ENCODE data around the gene TNIK. TPM values are rescaled to one million over a fixed set of nuclear protein-coding genes. Genes with fewer than 3 reads are reported as not detected.

The TNIK gene
- total RNA-seq, 1 experiment from 2014 or later, result 22.4 TPM

GRCh38 chr3:171378586-171378985 is 81.6 kb downstream of the TNIK start:
- no peak for TF ChIP-seq CTCF (IDR thresholded peaks at IDR 0.05; ENCODE audit: insufficient read depth in 1 of 2, low read depth in 1 of 2, low read length in 1 of 2, severe bottlenecking in 1 of 2, unreplicated experiment in 1 of 2)
- no peaks in the 10 kb centered on the region for H3K27me3 Mint-ChIP-seq (ENCODE audit: insufficient read depth, unreplicated experiment)
- ChIA-PET POLR2A (no interaction called here), CTCF (no interaction called here)
- no peak overlapping the region for H3K4me3 Mint-ChIP-seq (ENCODE audit: unreplicated experiment)
- DNase-seq, result no peak
- H3K36me3 Mint-ChIP-seq (ENCODE audit: insufficient read depth, unreplicated experiment), result peaks cover 5% of the 10 kb centered on the region
- H3K36me3 ChIP-seq (ENCODE audit: control insufficient read depth, insufficient read depth, low read length), result no peaks in the 10 kb centered on the region
- H3K9me3 Mint-ChIP-seq (ENCODE audit: unreplicated experiment), result no peaks in the 10 kb centered on the region
- no peak overlapping the region for H3K27ac Mint-ChIP-seq (ENCODE audit: unreplicated experiment)
- H3K4me1 ChIP-seq, result peaks cover 8% of the 10 kb centered on the region
- no peaks in the 10 kb centered on the region for H3K27me3 ChIP-seq (replicated peaks; ENCODE audit: control insufficient read depth, insufficient read depth, low read length)
- no TSS peak for BruUV-seq (replicated peaks)
- H3K4me1 Mint-ChIP-seq (ENCODE audit: low read depth, unreplicated experiment), result peaks cover 10% of the 10 kb centered on the region
- H3K9me3 ChIP-seq, result no peaks in the 10 kb centered on the region
- H3K4me3 ChIP-seq (ENCODE audit: low read depth, low read length), result no peak overlapping the region
- intact Hi-C loops (cut with micrococcal nuclease; ENCODE audit: unreplicated experiment), result no loop called here

- ChIA-PET POLR2A (no interaction called here), CTCF (no interaction called here)
- H3K4me1 ChIP-seq, result peaks cover 8% of the 10 kb centered on the region
- intact Hi-C loops (cut with micrococcal nuclease; ENCODE audit: unreplicated experiment), result no loop called here
- no TSS peak for BruUV-seq (replicated peaks)
- no peaks in the 10 kb centered on the region for H3K36me3 ChIP-seq (ENCODE audit: control insufficient read depth, insufficient read depth, low read length)
- DNase-seq, result no peak
- Mint-ChIP-seq H3K9me3 (ENCODE audit: unreplicated experiment) (no peaks in the 10 kb centered on the region), H3K27ac (ENCODE audit: unreplicated experiment) (no peak overlapping the region), H3K36me3 (ENCODE audit: insufficient read depth, unreplicated experiment) (peaks cover 5% of the 10 kb centered on the region), H3K27me3 (ENCODE audit: insufficient read depth, unreplicated experiment) (no peaks in the 10 kb centered on the region), H3K4me1 (ENCODE audit: low read depth, unreplicated experiment) (peaks cover 10% of the 10 kb centered on the region), H3K4me3 (ENCODE audit: unreplicated experiment) (no peak overlapping the region)
- no peaks in the 10 kb centered on the region for H3K9me3 ChIP-seq
- no peak overlapping the region for H3K4me3 ChIP-seq (ENCODE audit: low read depth, low read length)
- TF ChIP-seq CTCF (IDR thresholded peaks at IDR 0.05; ENCODE audit: insufficient read depth in 1 of 2, low read depth in 1 of 2, low read length in 1 of 2, severe bottlenecking in 1 of 2, unreplicated experiment in 1 of 2), result no peak
- no peaks in the 10 kb centered on the region for H3K27me3 ChIP-seq (replicated peaks; ENCODE audit: control insufficient read depth, insufficient read depth, low read length)
These were observed 82.3 kb downstream of the TNIK start for GRCh38 chr3:171377859-171378258.

GRCh38 chr3:171376596-171376947 is 83.6 kb downstream of the TNIK start:
- Histone ChIP-seq H3K36me3 (ENCODE audit: control insufficient read depth, insufficient read depth, low read length) (no peaks in the 10 kb centered on the region), H3K27me3 (replicated peaks; ENCODE audit: control insufficient read depth, insufficient read depth, low read length) (no peaks in the 10 kb centered on the region), H3K4me1 (peaks cover 8% of the 10 kb centered on the region), H3K9me3 (no peaks in the 10 kb centered on the region), H3K4me3 (ENCODE audit: low read depth, low read length) (no peak overlapping the region)
- intact Hi-C loops (cut with micrococcal nuclease; ENCODE audit: unreplicated experiment), result no loop called here
- TF ChIP-seq CTCF (IDR thresholded peaks at IDR 0.05; ENCODE audit: insufficient read depth in 1 of 2, low read depth in 1 of 2, low read length in 1 of 2, severe bottlenecking in 1 of 2, unreplicated experiment in 1 of 2), result no peak
- no peak for DNase-seq
- no peak overlapping the region for H3K4me3 Mint-ChIP-seq (ENCODE audit: unreplicated experiment)
- ChIA-PET CTCF (no interaction called here), POLR2A (no interaction called here)
- no peak overlapping the region for H3K27ac Mint-ChIP-seq (ENCODE audit: unreplicated experiment)
- H3K4me1 Mint-ChIP-seq (ENCODE audit: low read depth, unreplicated experiment), result peaks cover 10% of the 10 kb centered on the region
- H3K9me3 Mint-ChIP-seq (ENCODE audit: unreplicated experiment), result no peaks in the 10 kb centered on the region
- H3K36me3 Mint-ChIP-seq (ENCODE audit: insufficient read depth, unreplicated experiment), result peaks cover 5% of the 10 kb centered on the region
- BruUV-seq (replicated peaks), result no TSS peak
- no peaks in the 10 kb centered on the region for H3K27me3 Mint-ChIP-seq (ENCODE audit: insufficient read depth, unreplicated experiment)

All from Caco-2 (cell line).